ENCODE measurements around the gene C1orf198.

C1orf198 gene

DNA sequence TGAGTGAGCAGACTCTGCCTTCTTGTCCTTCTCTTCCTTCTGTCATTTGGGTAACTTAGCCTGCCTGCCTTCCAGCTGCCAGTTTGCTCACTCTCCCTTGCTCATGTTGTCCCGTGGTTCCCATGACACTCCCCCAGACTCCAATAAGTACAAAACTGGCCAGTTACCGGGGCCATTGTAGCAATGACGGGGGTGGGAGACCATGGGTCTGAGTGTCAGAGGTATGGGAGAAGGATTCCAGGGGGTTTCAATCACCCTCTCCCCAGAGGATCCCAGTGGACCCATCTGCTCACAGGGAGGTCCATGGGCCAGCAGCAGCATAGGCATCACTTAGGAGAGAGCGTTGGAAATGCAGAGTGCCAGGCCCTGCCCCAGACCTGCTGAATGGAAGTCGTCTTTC, 69.8 kb downstream of the C1orf198 start:
- no peak for DNase-seq (ENCODE audit: low read depth)
- no peak overlapping the region for H3K4me3 ChIP-seq (ENCODE audit: low read depth, low read length)
- TF ChIP-seq, protein P1, sequence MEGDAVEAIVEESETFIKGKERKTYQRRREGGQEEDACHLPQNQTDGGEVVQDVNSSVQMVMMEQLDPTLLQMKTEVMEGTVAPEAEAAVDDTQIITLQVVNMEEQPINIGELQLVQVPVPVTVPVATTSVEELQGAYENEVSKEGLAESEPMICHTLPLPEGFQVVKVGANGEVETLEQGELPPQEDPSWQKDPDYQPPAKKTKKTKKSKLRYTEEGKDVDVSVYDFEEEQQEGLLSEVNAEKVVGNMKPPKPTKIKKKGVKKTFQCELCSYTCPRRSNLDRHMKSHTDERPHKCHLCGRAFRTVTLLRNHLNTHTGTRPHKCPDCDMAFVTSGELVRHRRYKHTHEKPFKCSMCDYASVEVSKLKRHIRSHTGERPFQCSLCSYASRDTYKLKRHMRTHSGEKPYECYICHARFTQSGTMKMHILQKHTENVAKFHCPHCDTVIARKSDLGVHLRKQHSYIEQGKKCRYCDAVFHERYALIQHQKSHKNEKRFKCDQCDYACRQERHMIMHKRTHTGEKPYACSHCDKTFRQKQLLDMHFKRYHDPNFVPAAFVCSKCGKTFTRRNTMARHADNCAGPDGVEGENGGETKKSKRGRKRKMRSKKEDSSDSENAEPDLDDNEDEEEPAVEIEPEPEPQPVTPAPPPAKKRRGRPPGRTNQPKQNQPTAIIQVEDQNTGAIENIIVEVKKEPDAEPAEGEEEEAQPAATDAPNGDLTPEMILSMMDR (IDR thresholded peaks at IDR 0.05; ENCODE audit: low read depth, low read length, missing control alignments) = no peak

DNA sequence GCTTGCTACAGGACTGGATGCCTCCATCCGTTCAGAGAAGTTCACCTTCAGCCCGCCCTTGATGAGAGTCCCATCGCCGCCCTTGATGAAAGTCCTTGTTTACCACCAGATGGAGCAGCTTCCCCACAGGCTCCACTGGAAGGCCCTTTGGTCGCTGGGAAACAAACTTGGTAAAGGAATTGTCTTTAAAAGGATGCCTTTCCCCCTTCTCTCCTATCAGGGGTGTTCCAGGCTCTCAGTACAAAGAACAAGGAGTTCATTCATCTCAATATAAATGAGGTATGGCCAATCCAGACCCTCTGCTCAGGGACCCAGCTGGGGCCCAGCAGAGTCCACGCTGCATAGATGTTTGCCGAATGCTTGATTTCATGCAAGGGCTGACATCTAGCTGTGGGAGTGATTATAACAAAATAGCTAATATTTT, 70.4 kb downstream of the C1orf198 start:
- TF ChIP-seq, protein P1 (IDR thresholded peaks at IDR 0.05; ENCODE audit: low read depth, low read length, missing control alignments) = peak; percentile 26
- no peak for DNase-seq (ENCODE audit: low read depth)
- no peak overlapping the region for H3K4me3 ChIP-seq (ENCODE audit: low read depth, low read length)

DNA sequence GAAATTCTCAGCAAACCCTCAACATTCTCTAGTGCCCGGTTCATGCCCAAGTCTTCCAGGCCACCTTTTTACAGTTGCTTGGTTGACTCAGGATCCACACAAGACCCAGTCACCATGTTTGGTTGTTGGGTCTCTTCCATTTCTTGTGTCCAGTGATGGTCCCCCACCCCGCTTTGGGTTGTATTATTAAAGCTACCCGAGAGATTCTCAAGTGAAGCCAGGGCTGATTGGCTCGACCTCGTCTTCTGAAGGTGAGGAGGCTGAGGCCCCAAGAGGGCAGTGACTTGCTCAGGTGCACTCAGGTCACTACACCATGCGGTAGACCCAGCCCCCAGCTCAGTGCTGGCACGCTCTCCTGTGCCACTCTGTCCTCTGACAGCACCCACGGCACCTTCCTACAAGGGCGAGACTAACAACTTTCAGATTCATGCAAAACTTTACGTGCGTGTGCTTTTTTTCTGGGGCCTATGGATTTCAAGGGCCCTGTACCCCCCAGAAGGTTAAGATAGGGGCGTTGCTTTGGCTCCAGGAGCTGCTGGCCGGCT, 70.9 kb downstream of the C1orf198 start:
- TF ChIP-seq, protein P1 (IDR thresholded peaks at IDR 0.05; ENCODE audit: low read depth, low read length, missing control alignments) = no peak
- no peak overlapping the region for H3K4me3 ChIP-seq (ENCODE audit: low read depth, low read length)
- DNase-seq (ENCODE audit: low read depth) = no peak

DNA sequence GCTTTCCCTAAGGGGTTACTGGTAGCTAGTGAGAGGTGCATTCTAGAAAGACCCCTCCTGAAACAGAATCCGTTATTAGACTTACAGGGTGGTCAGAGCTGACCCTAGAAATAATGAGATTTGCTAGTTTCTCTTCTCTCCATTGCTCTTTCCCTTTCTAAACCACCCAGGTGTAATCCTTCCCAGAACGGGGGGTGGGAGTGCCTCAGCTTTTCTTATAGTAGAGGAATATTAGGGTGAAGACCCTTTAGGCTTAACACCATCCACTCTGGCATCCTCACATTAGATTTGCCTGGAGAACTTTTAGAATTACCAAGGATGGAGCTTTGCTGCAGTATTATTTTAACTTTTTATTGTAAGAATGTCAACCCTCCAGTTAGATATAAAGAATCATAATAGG, 71.7 kb downstream of the C1orf198 start:
- no peak for DNase-seq (ENCODE audit: low read depth)
- TF ChIP-seq, protein P1 (IDR thresholded peaks at IDR 0.05; ENCODE audit: low read depth, low read length, missing control alignments) = no peak

DNA sequence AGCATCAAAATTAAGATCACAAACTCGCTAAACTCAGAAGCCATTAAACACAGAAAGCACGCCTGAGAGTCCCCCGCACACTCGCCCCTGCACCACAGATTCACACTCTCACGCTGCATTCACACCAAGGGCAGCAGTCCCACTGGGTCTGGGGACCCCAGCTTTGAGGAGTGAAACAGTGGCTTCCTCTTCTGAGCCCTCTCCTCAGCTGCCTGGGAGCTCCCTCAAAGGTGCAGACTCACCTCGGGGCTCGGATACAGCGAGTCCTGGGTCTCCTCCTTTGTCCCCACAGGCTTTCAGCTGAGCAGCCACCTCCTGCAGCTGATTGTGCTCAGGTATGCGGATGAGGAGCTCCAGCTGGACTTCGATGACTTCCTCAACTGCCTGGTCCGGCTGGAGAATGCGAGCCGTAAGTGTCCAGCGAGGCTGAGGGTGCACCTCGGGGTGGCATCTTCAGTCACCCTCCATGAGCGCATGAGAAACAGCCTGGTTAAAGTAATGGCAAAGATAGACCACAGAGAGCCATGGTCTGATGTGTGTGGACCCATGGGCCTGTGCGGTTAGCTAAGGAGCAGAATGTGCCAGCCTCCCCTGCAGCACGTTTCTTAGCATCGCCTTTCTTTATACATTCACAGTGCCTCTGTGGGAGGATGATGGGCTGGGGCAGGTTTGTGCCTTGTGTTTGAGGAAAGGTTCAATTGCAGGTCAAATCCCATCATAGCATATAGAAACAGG, 73.3 kb downstream of the C1orf198 start:
- H3K4me3 ChIP-seq (ENCODE audit: low read depth, low read length) = no peak overlapping the region
- TF ChIP-seq, protein P1 (IDR thresholded peaks at IDR 0.05; ENCODE audit: low read depth, low read length, missing control alignments) = no peak
- no peak for DNase-seq (ENCODE audit: low read depth)

More for the DNA sequence above, 71.7 kb downstream of the C1orf198 start:
- no peak overlapping the region for H3K4me3 ChIP-seq (ENCODE audit: low read depth, low read length)

DNA sequence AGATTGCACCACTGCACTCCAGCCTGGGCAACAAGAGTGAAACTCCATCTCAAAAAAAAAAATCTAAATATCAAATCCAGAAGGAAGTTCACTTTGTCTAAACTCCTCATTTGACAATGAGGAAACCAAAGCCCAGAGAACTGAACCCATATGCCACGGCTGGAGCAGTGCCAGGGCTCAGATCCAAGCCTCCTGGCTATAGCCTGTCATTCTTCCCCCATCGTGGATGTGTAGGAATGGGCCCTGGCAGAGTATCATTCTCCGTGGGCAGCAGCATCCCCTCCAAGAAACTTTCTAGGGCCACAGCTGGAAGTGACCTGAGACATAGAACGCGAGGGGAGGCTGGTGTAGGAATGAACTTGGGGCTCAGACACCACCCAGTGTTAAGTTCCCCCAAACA, 73.9 kb downstream of the C1orf198 start:
- no peak overlapping the region for H3K4me3 ChIP-seq (ENCODE audit: low read depth, low read length)
- no peak for DNase-seq (ENCODE audit: low read depth)
- TF ChIP-seq, protein P1 (IDR thresholded peaks at IDR 0.05; ENCODE audit: low read depth, low read length, missing control alignments) = no peak

DNA sequence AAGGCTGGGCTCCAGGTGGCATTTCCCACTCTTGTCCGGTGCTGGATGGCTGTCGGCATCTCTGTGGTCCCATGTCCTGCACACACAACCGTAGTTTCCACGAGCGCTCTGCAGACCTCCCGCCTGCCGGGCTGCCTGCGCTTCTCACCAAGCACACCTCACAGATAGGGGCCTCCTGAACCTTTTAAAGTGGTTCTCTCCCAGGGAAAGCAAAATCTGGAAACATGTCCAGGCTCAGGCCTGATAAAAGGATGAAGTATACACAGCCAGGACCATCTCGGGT, 74.9 kb downstream of the C1orf198 start:
- no peak for DNase-seq (ENCODE audit: low read depth)
- no peak overlapping the region for H3K4me3 ChIP-seq (ENCODE audit: low read depth, low read length)
- TF ChIP-seq, protein P1 (IDR thresholded peaks at IDR 0.05; ENCODE audit: low read depth, low read length, missing control alignments) = no peak

Data from GM12864 (cell line).